Astrocyte (in vitro differentiated cells and primary cell): ENCODE results near the gene LCE1B. TPM values are rescaled to one million over a fixed set of nuclear protein-coding genes. Genes with fewer than 3 reads are reported as not detected.

ENCODE experiments used
- DNase-seq: peaks from one replicate; pipeline ENCODE4 v3.0.0-alpha.2; 2010; ENCODE audit warnings: low read depth
- FAIRE-seq: peaks from 2 replicates; lab custom pipeline; 2011; peaks lifted over from hg19 to GRCh38; lab: Jason Lieb, UNC
- H2AFZ ChIP-seq: 2 replicates; pipeline ENCODE4 v1.6.0; 2012; ENCODE audit warnings: low read depth, low read length, inconsistent platforms
- H3K27ac ChIP-seq: 2 replicates; pipeline ENCODE4 v1.5.1; 2011; ENCODE audit warnings: low read depth, low read length, inconsistent platforms
- H3K27me3 ChIP-seq: 2 replicates; pipeline ENCODE4 v1.6.0; 2011; ENCODE audit warnings: low read length, inconsistent platforms; ENCODE audit not compliant: insufficient read depth
- H3K36me3 ChIP-seq: 2 replicates; pipeline ENCODE4 v1.5.1; 2011; ENCODE audit warnings: low read length, inconsistent platforms; ENCODE audit not compliant: insufficient read depth
- H3K4me1 ChIP-seq: 2 replicates; pipeline ENCODE4 v1.5.1; 2011; ENCODE audit warnings: low read length, inconsistent platforms; ENCODE audit not compliant: insufficient read depth
- H3K4me2 ChIP-seq: 2 replicates; pipeline ENCODE4 v1.6.0; 2012; ENCODE audit warnings: low read length, inconsistent platforms
- H3K4me3 ChIP-seq: 2 replicates; pipeline ENCODE4 v1.5.1; 2011; ENCODE audit warnings: low read depth, mild to moderate bottlenecking, low read length, inconsistent platforms; ENCODE audit not compliant: insufficient read depth
- H3K79me2 ChIP-seq: 2 replicates; pipeline ENCODE4 v1.6.0; 2012; ENCODE audit warnings: mild to moderate bottlenecking, low read length, inconsistent platforms; ENCODE audit not compliant: insufficient read depth
- H3K9ac ChIP-seq: 2 replicates; pipeline ENCODE4 v1.6.0; 2012; ENCODE audit warnings: mild to moderate bottlenecking, low read length, inconsistent platforms
- H3K9me3 ChIP-seq: 2 replicates; pipeline ENCODE4 v1.5.1; 2012; ENCODE audit warnings: low read depth, mild to moderate bottlenecking, low read length, inconsistent platforms; ENCODE audit not compliant: insufficient read depth
- H4K20me1 ChIP-seq: 2 replicates; pipeline ENCODE4 v1.6.0; 2012; ENCODE audit warnings: low read length, inconsistent platforms; ENCODE audit not compliant: insufficient read depth
- H3K27ac Mint-ChIP-seq: one replicate; pipeline ENCODE4 v1.8.0; 2021; ENCODE audit warnings: mild to moderate bottlenecking, mixed read lengths; ENCODE audit not compliant: unreplicated experiment
- H3K27me3 Mint-ChIP-seq: one replicate; pipeline ENCODE4 v1.8.0; 2021; ENCODE audit warnings: low read depth, mixed read lengths; ENCODE audit not compliant: unreplicated experiment
- H3K36me3 Mint-ChIP-seq: one replicate; pipeline ENCODE4 v1.8.0; 2021; ENCODE audit warnings: low read depth, mixed read lengths; ENCODE audit not compliant: unreplicated experiment
- H3K4me1 Mint-ChIP-seq: one replicate; pipeline ENCODE4 v1.8.0; 2021; ENCODE audit warnings: low read depth, mixed read lengths; ENCODE audit not compliant: unreplicated experiment
- H3K4me3 Mint-ChIP-seq: one replicate; pipeline ENCODE4 v1.8.0; 2021; ENCODE audit warnings: mild to moderate bottlenecking, moderate library complexity, mixed read lengths; ENCODE audit not compliant: unreplicated experiment
- H3K9me3 Mint-ChIP-seq: one replicate; pipeline ENCODE4 v1.8.0; 2021; ENCODE audit warnings: mild to moderate bottlenecking, mixed read lengths; ENCODE audit not compliant: unreplicated experiment
- CTCF ChIP-seq: IDR thresholded peaks from 2 replicates; pipeline ENCODE4 v1.5.1; 2011; ENCODE audit warnings: low read depth, mild to moderate bottlenecking, inconsistent platforms, low read length, moderate library complexity; ENCODE audit not compliant: insufficient read depth
- EZH2 ChIP-seq: IDR thresholded peaks from 2 replicates; pipeline ENCODE4 v1.6.1; 2012; ENCODE audit warnings: mild to moderate bottlenecking, low read length, inconsistent platforms; ENCODE audit not compliant: insufficient read depth
- total RNA-seq: library from RNA; stranded (reverse); gene quantifications from 2 replicates; pipeline ENCODE4 v1.2.1, GENCODE V29; 2021

Gene LCE1B
- total RNA-seq, 1 donor from 2014 or later = not detected

- Histone ChIP-seq H3K9me3 (no peaks in the 10 kb centered on the region), H3K36me3 (no peaks in the 10 kb centered on the region), H3K79me2 (no peaks in the 10 kb centered on the region), H3K27me3 (no peaks in the 10 kb centered on the region), H3K9ac (no peak overlapping the region), H3K4me2 (no peak overlapping the region), H2AFZ (no peak overlapping the region), H3K4me3 (no peak overlapping the region), H4K20me1 (no peaks in the 10 kb centered on the region), H3K27ac (no peak overlapping the region), H3K4me1 (no peaks in the 10 kb centered on the region)
- Mint-ChIP-seq H3K27me3 (peaks cover 9% of the 10 kb centered on the region), H3K4me3 (no peak overlapping the region), H3K4me1 (no peaks in the 10 kb centered on the region), H3K36me3 (no peaks in the 10 kb centered on the region), H3K27ac (no peak overlapping the region), H3K9me3 (no peaks in the 10 kb centered on the region)
- DNase-seq = no peak
- no peak for FAIRE-seq
- TF ChIP-seq CTCF (no peak), EZH2 (no peak)
Observed at GRCh38 chr1:152811050-152811449, 721 bp upstream of the LCE1B start.

GRCh38 chr1:152817309-152817708 lies 5.5 kb downstream of the LCE1B start:
- Histone ChIP-seq H3K9me3 (no peaks in the 10 kb centered on the region), H2AFZ (no peak overlapping the region), H3K4me2 (no peak overlapping the region), H3K9ac (no peak overlapping the region), H3K36me3 (no peaks in the 10 kb centered on the region), H3K79me2 (no peaks in the 10 kb centered on the region), H4K20me1 (no peaks in the 10 kb centered on the region), H3K4me3 (no peak overlapping the region), H3K27ac (no peak overlapping the region), H3K27me3 (no peaks in the 10 kb centered on the region), H3K4me1 (no peaks in the 10 kb centered on the region)
- TF ChIP-seq EZH2 (no peak), CTCF (no peak)
- no peaks in the 10 kb centered on the region for H3K4me1 Mint-ChIP-seq
- no peaks in the 10 kb centered on the region for H3K9me3 Mint-ChIP-seq
- H3K27ac Mint-ChIP-seq = no peak overlapping the region
- H3K36me3 Mint-ChIP-seq = no peaks in the 10 kb centered on the region
- H3K4me3 Mint-ChIP-seq = no peak overlapping the region
- peaks cover 4% of the 10 kb centered on the region for H3K27me3 Mint-ChIP-seq
- FAIRE-seq (no peak), DNase-seq (no peak)

- Histone ChIP-seq H3K27ac (no peak overlapping the region), H3K9ac (no peak overlapping the region), H3K27me3 (no peaks in the 10 kb centered on the region), H3K79me2 (no peaks in the 10 kb centered on the region), H3K4me3 (no peak overlapping the region), H2AFZ (no peak overlapping the region), H3K4me1 (no peaks in the 10 kb centered on the region), H3K9me3 (no peaks in the 10 kb centered on the region), H3K4me2 (no peak overlapping the region), H3K36me3 (no peaks in the 10 kb centered on the region), H4K20me1 (no peaks in the 10 kb centered on the region)
- H3K4me1 Mint-ChIP-seq = no peaks in the 10 kb centered on the region
- DNase-seq (no peak), FAIRE-seq (no peak)
- TF ChIP-seq CTCF = no peak
- no peak overlapping the region for H3K4me3 Mint-ChIP-seq
- no peak overlapping the region for H3K27ac Mint-ChIP-seq
- peaks cover 7% of the 10 kb centered on the region for H3K27me3 Mint-ChIP-seq
- no peaks in the 10 kb centered on the region for H3K9me3 Mint-ChIP-seq
- no peaks in the 10 kb centered on the region for H3K36me3 Mint-ChIP-seq
Observed at GRCh38 chr1:152823294-152823693, 11.5 kb downstream of the LCE1B start.
